ENCODE data around the gene DYRK1A. TPM values are rescaled to one million over a fixed set of nuclear protein-coding genes. Genes with fewer than 3 reads are reported as not detected.

DYRK1A gene
- total RNA-seq, 4 donors from 2014 or later: 81.8 to 108 (median 87.4) TPM

GRCh38 chr21:37405629-37406028 is 39.1 kb downstream of the DYRK1A start:
- no peak overlapping the region for H3K27ac ChIP-seq (replicated peaks in 1 of 4)
- no peak for TF ChIP-seq POLR2AphosphoS5 (IDR thresholded peaks at IDR 0.05)
- no peak for TF ChIP-seq CTCF (IDR thresholded peaks at IDR 0.05)
- H3K36me3 ChIP-seq: no peaks in the 10 kb centered on the region
- H3K4me1 ChIP-seq: peaks cover 44 to 73% (median 59%) of the 10 kb centered on the region in 4 donors
- no peak overlapping the region for H3K4me3 ChIP-seq
- no peak for DNase-seq (ENCODE audit: extremely low spot score)
- peaks cover 0 to 15% (median 2%) of the 10 kb centered on the region in 4 donors for H3K9me3 ChIP-seq
- 65% methylated on average over 4 of the region's 4 CpGs for WGBS
- intact Hi-C loops (cut with DNase I): no loop called here
- no peaks in the 10 kb centered on the region for H3K27me3 ChIP-seq

- no peak overlapping the region for H3K4me3 ChIP-seq
Measured at GRCh38 chr21:37407719-37408420, 41.3 kb downstream of the DYRK1A start.

GRCh38 chr21:37408464-37409193 is 42.1 kb downstream of the DYRK1A start:
- H3K27me3 ChIP-seq: no peaks in the 10 kb centered on the region
- H3K4me3 ChIP-seq: no peak overlapping the region
- peaks cover 70 to 99% (median 84%) of the 10 kb centered on the region in 4 donors for H3K4me1 ChIP-seq
- no peaks in the 10 kb centered on the region for H3K9me3 ChIP-seq
- WGBS: 91% methylated on average over 2 of the region's 2 CpGs
- no peak for DNase-seq (ENCODE audit: extremely low spot score)
- intact Hi-C loops (cut with DNase I): no loop called here
- H3K27ac ChIP-seq (replicated peaks in 1 of 4): no peak overlapping the region
- no peaks in the 10 kb centered on the region for H3K36me3 ChIP-seq
- TF ChIP-seq CTCF (IDR thresholded peaks at IDR 0.05) (no peak), EP300 (IDR thresholded peaks at IDR 0.05) (no peak), POLR2A (IDR thresholded peaks at IDR 0.05; ENCODE audit: low read depth) (no peak), POLR2AphosphoS5 (IDR thresholded peaks at IDR 0.05) (no peak)

More at GRCh38 chr21:37407719-37408420, 41.3 kb downstream of the DYRK1A start:
- TF ChIP-seq CTCF (IDR thresholded peaks at IDR 0.05) (no peak), EP300 (IDR thresholded peaks at IDR 0.05) (no peak), POLR2A (IDR thresholded peaks at IDR 0.05; ENCODE audit: low read depth) (no peak), POLR2AphosphoS5 (IDR thresholded peaks at IDR 0.05) (no peak)
- intact Hi-C loops (cut with DNase I): no loop called here
- no peak for DNase-seq (ENCODE audit: extremely low spot score)
- Histone ChIP-seq H3K27me3 (no peaks in the 10 kb centered on the region), H3K4me1 (peaks cover 63 to 92% (median 77%) of the 10 kb centered on the region in 4 donors), H3K9me3 (peaks cover 0 to 1% (median 0%) of the 10 kb centered on the region in 4 donors), H3K27ac (replicated peaks in 1 of 4) (no peak overlapping the region), H3K36me3 (no peaks in the 10 kb centered on the region)
- WGBS: 48% methylated on average over 6 of the region's 6 CpGs

GRCh38 chr21:37410639-37411038 is 44.1 kb downstream of the DYRK1A start:
- DNase-seq (ENCODE audit: extremely low spot score): no peak
- Histone ChIP-seq H3K4me1 (peaks cover 75 to 100% (median 86%) of the 10 kb centered on the region in 4 donors), H3K9me3 (no peaks in the 10 kb centered on the region), H3K27ac (replicated peaks in 1 of 4) (no peak overlapping the region), H3K27me3 (no peaks in the 10 kb centered on the region), H3K36me3 (no peaks in the 10 kb centered on the region), H3K4me3 (no peak overlapping the region)
- TF ChIP-seq POLR2A (IDR thresholded peaks at IDR 0.05; ENCODE audit: low read depth): no peak
- TF ChIP-seq EP300 (IDR thresholded peaks at IDR 0.05): no peak
- TF ChIP-seq CTCF (IDR thresholded peaks at IDR 0.05): no peak
- no peak for TF ChIP-seq POLR2AphosphoS5 (IDR thresholded peaks at IDR 0.05)
- WGBS: 95% methylated on average over 9 of the region's 9 CpGs
- intact Hi-C loops (cut with DNase I): no loop called here

All from esophagus muscularis mucosa (tissue), 4 donors.